RWPE2 (cell line): ENCODE measurements around the gene CFHR3.
A peak's percentile ranks its signal among the peaks of the same experiment; 100 is the strongest.
"Not testable (repeated sequence)": the region's sequence is repeated elsewhere in the genome, so short reads cannot be mapped to it uniquely, and the experiment has no call there.

Experiments used
- ATAC-seq: fragments of 200-7000 bp; cut with Tn5 transposase; 3 replicates; pipeline ENCODE4 v1.9.1; 2021; ENCODE audit warnings: low read depth
- DNase-seq: peaks from one replicate; pipeline ENCODE4 v3.0.0-alpha.2; 2020; ENCODE audit warnings: low spot score
- H3K27ac ChIP-seq: fragments of 450-650 bp; 2 replicates; pipeline ENCODE4 v1.5.1; 2017; ENCODE audit warnings: mild to moderate bottlenecking; ENCODE audit not compliant: poor library complexity, severe bottlenecking
- H3K27me3 ChIP-seq: fragments of 250-450 bp; sonication (Bioruptor Pico); 2 replicates; pipeline ENCODE4 v1.5.1; 2021; ENCODE audit warnings: mild to moderate bottlenecking, moderate library complexity; ENCODE audit not compliant: insufficient read depth, poor library complexity, severe bottlenecking
- H3K36me3 ChIP-seq: fragments of 250-450 bp; sonication (Bioruptor Pico); 2 replicates; pipeline ENCODE4 v1.5.1; 2020; ENCODE audit warnings: low read depth, mild to moderate bottlenecking, moderate library complexity
- H3K4me1 ChIP-seq: fragments of 250-450 bp; sonication (Bioruptor Pico); 2 replicates; pipeline ENCODE4 v1.5.1; 2021; ENCODE audit warnings: mild to moderate bottlenecking, moderate library complexity; ENCODE audit not compliant: insufficient read depth, poor library complexity, severe bottlenecking
- H3K4me3 ChIP-seq: fragments of 250-450 bp; sonication (Bioruptor Pico); 2 replicates; pipeline ENCODE4 v1.5.1; 2021; ENCODE audit warnings: mild to moderate bottlenecking, moderate library complexity; ENCODE audit not compliant: severe bottlenecking
- H3K9me3 ChIP-seq: fragments of 250-450 bp; sonication (Bioruptor Pico); 2 replicates; pipeline ENCODE4 v1.5.1; 2021; ENCODE audit warnings: mild to moderate bottlenecking, moderate library complexity; ENCODE audit not compliant: severe bottlenecking
- TF ChIP-seq, protein P1 (sequence below): fragments of 450-650 bp; IDR thresholded peaks from one replicate; pipeline ENCODE4 v1.5.1; 2017; ENCODE audit warnings: mild to moderate bottlenecking, moderate library complexity; ENCODE audit not compliant: poor library complexity, severe bottlenecking

CFHR3 gene

GRCh38 chr1:196808529-196809235 is 34.0 kb downstream of the CFHR3 start:
- no peaks in the 10 kb centered on the region for H3K27me3 ChIP-seq
- H3K27ac ChIP-seq, result no peak overlapping the region
- H3K36me3 ChIP-seq, result no peaks in the 10 kb centered on the region
- TF ChIP-seq, protein P1, sequence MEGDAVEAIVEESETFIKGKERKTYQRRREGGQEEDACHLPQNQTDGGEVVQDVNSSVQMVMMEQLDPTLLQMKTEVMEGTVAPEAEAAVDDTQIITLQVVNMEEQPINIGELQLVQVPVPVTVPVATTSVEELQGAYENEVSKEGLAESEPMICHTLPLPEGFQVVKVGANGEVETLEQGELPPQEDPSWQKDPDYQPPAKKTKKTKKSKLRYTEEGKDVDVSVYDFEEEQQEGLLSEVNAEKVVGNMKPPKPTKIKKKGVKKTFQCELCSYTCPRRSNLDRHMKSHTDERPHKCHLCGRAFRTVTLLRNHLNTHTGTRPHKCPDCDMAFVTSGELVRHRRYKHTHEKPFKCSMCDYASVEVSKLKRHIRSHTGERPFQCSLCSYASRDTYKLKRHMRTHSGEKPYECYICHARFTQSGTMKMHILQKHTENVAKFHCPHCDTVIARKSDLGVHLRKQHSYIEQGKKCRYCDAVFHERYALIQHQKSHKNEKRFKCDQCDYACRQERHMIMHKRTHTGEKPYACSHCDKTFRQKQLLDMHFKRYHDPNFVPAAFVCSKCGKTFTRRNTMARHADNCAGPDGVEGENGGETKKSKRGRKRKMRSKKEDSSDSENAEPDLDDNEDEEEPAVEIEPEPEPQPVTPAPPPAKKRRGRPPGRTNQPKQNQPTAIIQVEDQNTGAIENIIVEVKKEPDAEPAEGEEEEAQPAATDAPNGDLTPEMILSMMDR, result no peak
- DNase-seq, result no peak
- H3K9me3 ChIP-seq, result no peaks in the 10 kb centered on the region
- no peaks in the 10 kb centered on the region for H3K4me1 ChIP-seq
- H3K4me3 ChIP-seq, result no peak overlapping the region
- no peak for ATAC-seq

DNA sequence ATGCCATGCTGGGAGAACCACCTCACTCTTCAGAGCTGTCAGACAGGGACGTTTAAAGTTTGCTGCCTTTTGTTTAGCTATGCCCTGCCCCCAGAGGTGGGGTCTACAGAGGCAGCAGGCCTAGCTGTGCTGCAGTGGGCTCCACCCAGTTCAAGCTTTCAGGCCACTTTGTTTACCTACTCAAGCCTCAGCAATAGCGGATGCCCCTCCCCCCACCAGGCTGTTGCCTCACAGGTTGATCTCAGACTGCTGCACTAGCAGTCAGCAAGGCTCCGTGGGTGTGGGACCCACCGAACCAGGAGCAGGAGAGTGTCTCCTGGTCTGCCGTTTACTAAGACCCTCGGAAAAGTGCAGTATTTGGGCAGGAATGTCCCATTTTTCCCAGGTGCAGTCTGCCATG is 42.8 kb downstream of the CFHR3 start:
- H3K9me3 ChIP-seq, H3K27me3 ChIP-seq, H3K36me3 ChIP-seq, H3K4me3 ChIP-seq, ATAC-seq, DNase-seq, H3K4me1 ChIP-seq, H3K27ac ChIP-seq: not testable (repeated sequence)

DNA sequence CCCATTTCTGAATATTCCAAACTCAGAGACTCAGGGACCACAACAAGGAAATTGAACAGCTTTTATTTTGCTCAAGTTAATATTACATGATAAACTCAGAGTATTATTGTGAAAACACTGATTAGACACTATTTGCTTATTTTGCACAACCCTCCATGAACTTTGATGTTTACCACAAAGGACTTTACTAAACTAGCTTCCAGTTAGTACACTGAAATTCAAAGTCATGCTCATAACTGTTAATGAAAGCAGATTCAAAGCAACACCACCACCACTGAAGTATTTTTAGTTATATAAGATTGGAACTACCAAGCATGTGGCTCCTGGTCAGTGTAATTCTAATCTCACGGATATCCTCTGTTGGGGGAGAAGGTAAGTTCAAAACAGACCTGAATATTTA is 44.9 kb downstream of the CFHR3 start, which contains the start of gene CFHR1:
Gene CFHR1, plus strand, starts transcription at position 201 of the 400 bp plus-strand sequence. Its CDS starts 114 bp downstream, at position 315.
- H3K27me3 ChIP-seq, H3K4me1 ChIP-seq, H3K27ac ChIP-seq, H3K36me3 ChIP-seq, ATAC-seq, H3K9me3 ChIP-seq, H3K4me3 ChIP-seq, DNase-seq: not testable (repeated sequence)

GRCh38 chr1:196827860-196828259 is 53.2 kb downstream of the CFHR3 start:
- DNase-seq, result not testable (repeated sequence)
- ATAC-seq, result peak; percentile 66; the same call in 2 of the 3 replicates

More at GRCh38 chr1:196827860-196828259, 53.2 kb downstream of the CFHR3 start:
- not testable (repeated sequence) for H3K4me1 ChIP-seq, H3K36me3 ChIP-seq, H3K4me3 ChIP-seq, H3K27ac ChIP-seq, H3K27me3 ChIP-seq, H3K9me3 ChIP-seq
- TF ChIP-seq, protein P1, result peak; percentile 37
